ENCODE data around the gene ENPP5.
"Not testable (repeated sequence)": the region's sequence is repeated elsewhere in the genome, so short reads cannot be mapped to it uniquely, and the experiment has no call there.

The ENPP5 gene

DNA sequence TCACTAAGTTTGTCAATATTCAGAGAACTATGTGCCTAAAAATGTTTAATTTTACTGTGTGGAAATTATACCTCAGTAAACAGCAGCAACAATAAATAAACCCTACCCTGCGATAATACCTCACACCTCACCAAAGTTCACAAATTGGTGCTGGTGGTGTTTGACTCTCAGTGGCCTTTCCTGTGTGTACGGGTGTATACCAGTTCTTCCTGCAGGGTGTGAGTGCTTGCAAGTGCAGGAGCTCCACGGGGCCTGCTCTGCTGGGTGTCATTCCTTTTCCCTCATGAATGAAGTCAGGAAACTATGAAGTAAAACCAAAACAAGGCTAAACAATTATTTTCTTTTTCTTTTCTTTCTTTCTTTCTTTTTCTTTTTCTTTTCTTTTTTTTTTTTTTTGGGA, 4.1 kb upstream of the ENPP5 start:
- H3K9me3 ChIP-seq (ENCODE audit: severe bottlenecking), result no peaks in the 10 kb centered on the region
- no peak overlapping the region for H3K27ac ChIP-seq
- H3K27me3 ChIP-seq (ENCODE audit: insufficient read depth, low read depth, severe bottlenecking), result no peaks in the 10 kb centered on the region
- DNase-seq, result no peak
- TF ChIP-seq, protein P1, sequence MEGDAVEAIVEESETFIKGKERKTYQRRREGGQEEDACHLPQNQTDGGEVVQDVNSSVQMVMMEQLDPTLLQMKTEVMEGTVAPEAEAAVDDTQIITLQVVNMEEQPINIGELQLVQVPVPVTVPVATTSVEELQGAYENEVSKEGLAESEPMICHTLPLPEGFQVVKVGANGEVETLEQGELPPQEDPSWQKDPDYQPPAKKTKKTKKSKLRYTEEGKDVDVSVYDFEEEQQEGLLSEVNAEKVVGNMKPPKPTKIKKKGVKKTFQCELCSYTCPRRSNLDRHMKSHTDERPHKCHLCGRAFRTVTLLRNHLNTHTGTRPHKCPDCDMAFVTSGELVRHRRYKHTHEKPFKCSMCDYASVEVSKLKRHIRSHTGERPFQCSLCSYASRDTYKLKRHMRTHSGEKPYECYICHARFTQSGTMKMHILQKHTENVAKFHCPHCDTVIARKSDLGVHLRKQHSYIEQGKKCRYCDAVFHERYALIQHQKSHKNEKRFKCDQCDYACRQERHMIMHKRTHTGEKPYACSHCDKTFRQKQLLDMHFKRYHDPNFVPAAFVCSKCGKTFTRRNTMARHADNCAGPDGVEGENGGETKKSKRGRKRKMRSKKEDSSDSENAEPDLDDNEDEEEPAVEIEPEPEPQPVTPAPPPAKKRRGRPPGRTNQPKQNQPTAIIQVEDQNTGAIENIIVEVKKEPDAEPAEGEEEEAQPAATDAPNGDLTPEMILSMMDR (IDR thresholded peaks at IDR 0.05; ENCODE audit: low read depth, low read length), result no peak
- no peak overlapping the region for H3K4me3 ChIP-seq (ENCODE audit: low read depth, low read length)
- H3K36me3 ChIP-seq, result no peaks in the 10 kb centered on the region

DNA sequence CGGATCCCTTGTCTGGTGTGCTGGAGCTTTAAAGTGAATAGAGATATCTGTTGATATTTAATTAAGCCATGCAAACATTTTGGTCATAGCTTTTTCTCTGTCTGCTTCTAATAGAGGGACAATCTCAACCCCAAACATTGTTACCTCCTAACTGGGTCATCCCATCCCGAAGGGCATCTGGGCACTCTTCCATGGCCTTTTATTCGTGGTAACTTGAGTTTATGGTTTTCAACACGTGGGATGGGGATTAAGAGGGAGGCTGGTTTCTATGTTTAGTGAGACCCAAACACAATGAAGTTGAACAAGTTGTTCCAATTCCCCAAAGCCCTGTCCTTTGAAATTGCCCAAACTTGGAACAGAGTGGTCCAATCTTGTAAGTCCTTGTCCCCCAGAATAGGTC, 1.4 kb upstream of the ENPP5 start:
- Histone ChIP-seq H3K4me3 (ENCODE audit: low read depth, low read length) (no peak overlapping the region), H3K27ac (no peak overlapping the region), H3K9me3 (ENCODE audit: severe bottlenecking) (no peaks in the 10 kb centered on the region), H3K27me3 (ENCODE audit: insufficient read depth, low read depth, severe bottlenecking) (no peaks in the 10 kb centered on the region), H3K36me3 (no peaks in the 10 kb centered on the region)
- TF ChIP-seq, protein P1 (IDR thresholded peaks at IDR 0.05; ENCODE audit: low read depth, low read length), result no peak
- no peak for DNase-seq

DNA sequence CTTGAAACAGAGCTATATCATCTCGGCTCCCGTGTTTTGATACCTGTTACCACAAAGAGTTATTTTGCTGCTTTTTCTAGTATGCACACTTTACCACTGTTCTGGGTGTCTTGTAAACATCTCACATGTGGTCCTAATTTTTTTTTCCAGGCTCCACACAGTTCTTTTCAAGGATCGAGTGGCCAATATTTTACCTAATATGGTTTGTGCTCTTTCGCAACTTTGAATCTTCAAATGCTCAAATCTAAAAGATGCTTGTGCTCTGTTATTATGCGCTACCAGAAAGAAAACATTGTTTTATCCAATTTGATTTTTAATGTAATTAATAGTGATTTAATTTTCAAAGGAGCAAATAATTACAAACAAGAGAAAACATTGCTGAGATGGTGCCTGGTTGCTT, 10.7 kb downstream of the ENPP5 start:
- TF ChIP-seq, protein P1 (IDR thresholded peaks at IDR 0.05; ENCODE audit: low read depth, low read length), result no peak
- DNase-seq, result no peak
- Histone ChIP-seq H3K36me3 (peaks cover 17% of the 10 kb centered on the region), H3K27me3 (ENCODE audit: insufficient read depth, low read depth, severe bottlenecking) (no peaks in the 10 kb centered on the region), H3K4me3 (ENCODE audit: low read depth, low read length) (no peak overlapping the region), H3K9me3 (ENCODE audit: severe bottlenecking) (no peaks in the 10 kb centered on the region), H3K27ac (no peak overlapping the region)

DNA sequence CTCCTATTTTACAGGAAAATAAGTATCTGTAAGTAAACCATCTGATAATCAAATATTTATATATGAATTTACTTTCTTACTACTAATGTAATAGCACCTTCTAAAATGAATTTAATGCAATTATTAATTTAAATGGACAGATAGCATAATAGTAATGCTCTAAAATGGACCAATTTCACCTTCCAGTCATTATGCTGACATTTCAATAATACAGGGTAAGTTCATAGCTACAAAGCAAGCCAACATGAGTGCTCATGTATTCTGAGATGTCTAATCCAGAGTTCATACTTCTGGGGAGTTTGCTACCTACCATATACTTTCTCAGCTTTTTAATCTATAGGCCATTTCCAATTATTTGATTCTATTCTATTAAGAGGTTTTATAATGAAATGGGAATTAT, 11.6 kb downstream of the ENPP5 start:
- TF ChIP-seq, protein P1 (IDR thresholded peaks at IDR 0.05; ENCODE audit: low read depth, low read length), result no peak
- no peaks in the 10 kb centered on the region for H3K27me3 ChIP-seq (ENCODE audit: insufficient read depth, low read depth, severe bottlenecking)

DNA sequence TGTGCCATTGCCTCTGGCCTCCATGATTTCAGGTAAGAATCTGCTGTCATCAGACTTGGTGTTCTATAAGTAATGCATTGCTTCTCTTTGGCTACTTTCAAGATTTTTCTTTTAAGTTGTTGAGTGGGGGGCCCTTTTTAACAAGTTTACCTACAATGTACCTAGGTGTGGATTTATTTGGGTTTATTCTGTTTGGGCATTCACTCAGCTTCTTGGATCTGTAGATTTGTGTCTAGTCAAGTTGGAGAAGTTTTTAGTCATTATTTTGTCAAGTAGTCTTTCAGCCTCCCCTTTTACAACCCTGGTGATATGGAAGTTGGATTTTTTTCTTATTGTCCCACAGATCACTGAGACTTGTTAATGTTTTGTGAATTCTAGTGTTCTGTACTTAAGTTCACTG, 14.1 kb downstream of the ENPP5 start:
- no peaks in the 10 kb centered on the region for H3K27me3 ChIP-seq (ENCODE audit: insufficient read depth, low read depth, severe bottlenecking)
- H3K27ac ChIP-seq, result no peak overlapping the region
- TF ChIP-seq, protein P1 (IDR thresholded peaks at IDR 0.05; ENCODE audit: low read depth, low read length), result no peak
- no peak for DNase-seq
- H3K36me3 ChIP-seq, result peaks cover 12% of the 10 kb centered on the region
- H3K4me3 ChIP-seq (ENCODE audit: low read depth, low read length), result no peak overlapping the region
- no peaks in the 10 kb centered on the region for H3K9me3 ChIP-seq (ENCODE audit: severe bottlenecking)

More for the DNA sequence above, 11.6 kb downstream of the ENPP5 start:
- Histone ChIP-seq H3K4me3 (ENCODE audit: low read depth, low read length) (no peak overlapping the region), H3K27ac (no peak overlapping the region), H3K36me3 (peaks cover 17% of the 10 kb centered on the region), H3K9me3 (ENCODE audit: severe bottlenecking) (no peaks in the 10 kb centered on the region)
- no peak for DNase-seq

DNA sequence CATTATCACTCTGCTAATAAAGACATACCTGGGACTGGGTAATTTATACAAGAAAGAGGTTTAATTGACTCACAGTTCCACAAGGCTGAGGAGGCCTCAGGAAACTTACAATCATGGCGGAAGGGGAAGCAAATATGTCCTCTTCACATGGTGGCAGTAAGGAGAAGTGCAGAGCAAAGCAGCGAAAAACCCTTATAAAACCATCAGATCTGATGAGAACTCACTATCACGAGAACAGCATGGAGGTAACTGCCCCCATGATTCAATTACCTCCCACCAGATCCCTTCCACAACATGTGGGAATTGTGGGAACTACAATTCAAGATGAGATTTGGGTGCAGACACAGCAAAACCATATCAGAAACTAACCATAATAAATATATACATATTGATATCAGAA, 21.7 kb downstream of the ENPP5 start:
- not testable (repeated sequence) for H3K27ac ChIP-seq; DNase-seq; H3K4me3 ChIP-seq (ENCODE audit: low read depth, low read length); H3K9me3 ChIP-seq (ENCODE audit: severe bottlenecking); H3K36me3 ChIP-seq; H3K27me3 ChIP-seq (ENCODE audit: insufficient read depth, low read depth, severe bottlenecking)

Data from WERI-Rb-1 (cell line).